ENCODE results near the gene CNNM3. TPM values are rescaled to one million over a fixed set of nuclear protein-coding genes. Genes with fewer than 3 reads are reported as not detected.

CNNM3 gene
- polyA plus RNA-seq, 1 experiment: 9.8 TPM

DNA sequence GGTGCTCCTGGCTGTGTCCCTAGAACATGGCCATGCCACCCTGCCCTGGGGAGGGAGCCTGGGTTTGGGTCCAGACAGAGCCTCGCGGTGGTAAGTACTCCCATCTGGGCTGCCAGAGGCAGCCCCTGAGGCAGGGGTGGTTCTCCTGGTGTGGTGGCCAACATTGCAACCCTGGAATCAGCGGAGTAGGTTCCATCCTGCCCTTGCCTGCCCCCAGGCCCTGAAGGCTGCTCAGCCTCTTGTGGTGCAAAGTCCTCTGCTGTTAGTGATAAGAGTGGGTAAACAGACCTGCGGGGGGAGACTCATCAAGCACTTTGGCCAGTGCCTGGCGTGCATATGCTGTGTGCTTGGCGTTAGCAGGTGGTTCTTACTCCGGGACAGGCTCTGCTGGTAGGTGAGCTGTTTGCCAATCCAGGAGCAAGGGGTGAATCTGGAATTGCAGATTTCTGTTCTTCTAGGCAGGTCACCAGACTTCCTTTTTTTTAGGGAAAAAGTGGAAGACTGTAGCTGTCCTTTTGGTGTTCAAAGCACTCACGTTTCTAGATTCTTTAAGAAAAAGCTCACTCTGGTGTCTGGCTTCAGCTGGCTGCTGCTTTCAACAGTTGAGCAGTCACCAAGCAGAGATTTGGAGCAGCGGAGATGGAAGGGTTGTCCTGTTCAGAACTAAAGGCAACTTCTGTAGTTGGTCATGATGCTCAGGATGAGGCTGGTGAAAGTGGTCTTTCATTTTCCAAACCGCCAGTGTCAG, 3.2 kb downstream of the CNNM3 start:
- H3K4me3 ChIP-seq (ENCODE audit: low read depth, low read length): no peak overlapping the region
- TF ChIP-seq, protein P1, sequence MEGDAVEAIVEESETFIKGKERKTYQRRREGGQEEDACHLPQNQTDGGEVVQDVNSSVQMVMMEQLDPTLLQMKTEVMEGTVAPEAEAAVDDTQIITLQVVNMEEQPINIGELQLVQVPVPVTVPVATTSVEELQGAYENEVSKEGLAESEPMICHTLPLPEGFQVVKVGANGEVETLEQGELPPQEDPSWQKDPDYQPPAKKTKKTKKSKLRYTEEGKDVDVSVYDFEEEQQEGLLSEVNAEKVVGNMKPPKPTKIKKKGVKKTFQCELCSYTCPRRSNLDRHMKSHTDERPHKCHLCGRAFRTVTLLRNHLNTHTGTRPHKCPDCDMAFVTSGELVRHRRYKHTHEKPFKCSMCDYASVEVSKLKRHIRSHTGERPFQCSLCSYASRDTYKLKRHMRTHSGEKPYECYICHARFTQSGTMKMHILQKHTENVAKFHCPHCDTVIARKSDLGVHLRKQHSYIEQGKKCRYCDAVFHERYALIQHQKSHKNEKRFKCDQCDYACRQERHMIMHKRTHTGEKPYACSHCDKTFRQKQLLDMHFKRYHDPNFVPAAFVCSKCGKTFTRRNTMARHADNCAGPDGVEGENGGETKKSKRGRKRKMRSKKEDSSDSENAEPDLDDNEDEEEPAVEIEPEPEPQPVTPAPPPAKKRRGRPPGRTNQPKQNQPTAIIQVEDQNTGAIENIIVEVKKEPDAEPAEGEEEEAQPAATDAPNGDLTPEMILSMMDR (IDR thresholded peaks at IDR 0.05; ENCODE audit: insufficient read depth, low read depth, low read length): no peak
- no peak for DNase-seq (ENCODE audit: low read depth)
- H3K36me3 ChIP-seq (ENCODE audit: control insufficient read depth, insufficient read depth, low read length): peaks cover 2% of the 10 kb centered on the region
- ChIA-PET CTCF (interaction anchor here (0.6 kb wide), 2 partner anchors 14 to 553 kb away, joined by 3 read pairs; no protein-coding TSS in a partner anchor), POLR2A (no interaction called here)
- H3K27me3 ChIP-seq (ENCODE audit: control insufficient read depth, insufficient read depth, low read length): no peaks in the 10 kb centered on the region

DNA sequence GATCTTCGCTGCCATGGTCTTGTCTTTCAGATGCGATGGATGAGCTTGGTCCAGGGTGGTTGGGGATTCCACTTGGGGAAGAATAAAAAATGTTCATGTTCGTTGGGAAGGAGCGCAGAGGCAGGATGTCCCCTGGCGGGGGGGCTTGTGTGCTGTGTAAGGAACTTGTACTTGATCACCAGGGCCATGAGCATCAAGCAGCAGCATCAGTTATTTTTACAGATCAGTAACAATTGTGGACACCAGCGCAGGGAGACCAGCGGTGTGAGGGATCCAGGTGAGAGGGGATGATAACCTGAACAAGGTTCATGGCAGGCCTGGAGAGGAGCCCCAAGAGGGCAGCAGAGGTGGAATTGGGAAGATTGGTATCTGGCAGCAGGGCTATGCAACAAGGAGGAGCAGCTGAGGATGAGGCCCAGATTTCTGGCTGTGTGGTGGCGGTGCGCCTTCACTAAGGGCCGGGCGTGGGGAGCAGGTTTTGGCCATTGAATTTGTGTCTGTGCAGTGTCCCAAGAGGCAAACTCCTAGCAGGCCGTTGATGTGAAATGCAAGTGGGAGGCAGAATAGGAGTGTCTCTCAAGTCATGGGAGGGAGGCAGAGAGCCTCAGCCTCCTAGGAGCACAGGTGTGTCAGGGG, 3.9 kb downstream of the CNNM3 start:
- CTCF ChIA-PET: interaction anchor here (0.6 kb wide), 2 partner anchors 13 to 304 kb away, joined by 3 read pairs; no protein-coding TSS in a partner anchor

DNA sequence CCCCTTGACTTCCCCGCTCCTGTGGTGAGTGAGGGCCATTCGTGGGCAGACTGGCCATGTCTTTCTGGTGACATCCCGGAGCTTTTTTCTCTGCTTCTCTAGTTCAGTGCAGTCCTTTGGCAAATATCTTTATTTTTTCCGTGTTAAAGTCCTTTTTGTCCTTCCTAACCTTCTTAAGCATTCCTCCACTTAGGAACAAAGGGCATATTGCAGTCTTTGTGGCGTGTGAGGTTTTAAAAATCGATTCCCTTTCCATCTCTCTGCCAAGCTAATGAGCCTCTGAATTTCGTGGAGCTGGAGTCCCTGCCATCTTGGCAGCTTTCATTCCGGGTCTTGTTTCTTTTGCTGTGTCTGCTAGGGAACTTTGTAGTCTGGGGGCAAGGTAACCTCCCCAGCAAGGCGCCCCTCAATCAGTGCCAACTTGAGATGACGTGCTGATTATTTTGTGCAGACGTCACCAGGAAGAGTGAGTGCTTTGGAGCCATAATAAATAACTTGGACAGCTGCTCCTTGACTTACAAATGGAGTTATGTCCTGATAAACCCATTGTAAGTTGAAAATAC, 5.1 kb downstream of the CNNM3 start:
- TF ChIP-seq, protein P1 (IDR thresholded peaks at IDR 0.05; ENCODE audit: insufficient read depth, low read depth, low read length): no peak
- ChIA-PET CTCF (interaction anchor here (0.9 to 1.4 kb wide), 2 partner anchors 37 to 131 kb away, joined by 3 read pairs; partner anchors contain the start of gene ANKRD39), POLR2A (no interaction called here)
- no peak overlapping the region for H3K4me3 ChIP-seq (ENCODE audit: low read depth, low read length)
- no peaks in the 10 kb centered on the region for H3K27me3 ChIP-seq (ENCODE audit: control insufficient read depth, insufficient read depth, low read length)
- DNase-seq (ENCODE audit: low read depth): no peak
- H3K36me3 ChIP-seq (ENCODE audit: control insufficient read depth, insufficient read depth, low read length): peaks cover 3% of the 10 kb centered on the region

More for the DNA sequence above, 3.9 kb downstream of the CNNM3 start:
- TF ChIP-seq, protein P1 (IDR thresholded peaks at IDR 0.05; ENCODE audit: insufficient read depth, low read depth, low read length): no peak
- POLR2A ChIA-PET: no interaction called here
- no peak for DNase-seq (ENCODE audit: low read depth)
- Histone ChIP-seq H3K27me3 (ENCODE audit: control insufficient read depth, insufficient read depth, low read length) (no peaks in the 10 kb centered on the region), H3K36me3 (ENCODE audit: control insufficient read depth, insufficient read depth, low read length) (peaks cover 3% of the 10 kb centered on the region), H3K4me3 (ENCODE audit: low read depth, low read length) (no peak overlapping the region)

DNA sequence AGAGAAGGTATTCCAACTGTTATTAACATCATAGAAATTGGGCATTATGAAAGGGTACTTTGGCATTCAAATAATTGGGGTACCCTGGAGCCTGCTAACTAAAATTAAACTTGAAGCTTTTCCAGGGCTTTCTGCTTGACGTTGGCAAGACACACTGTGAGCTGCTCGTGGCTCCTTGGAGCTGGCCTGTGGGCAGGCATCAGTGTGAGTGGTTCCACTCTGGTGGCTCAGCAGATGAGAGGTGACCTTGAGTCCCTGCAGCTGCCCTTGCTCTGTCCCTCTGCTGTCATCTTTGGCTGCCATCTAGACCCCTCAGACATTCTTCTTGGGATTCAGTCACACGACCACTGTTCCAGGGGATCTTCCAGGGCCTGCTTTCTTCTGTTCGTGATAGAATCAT, 6.7 kb downstream of the CNNM3 start:
- TF ChIP-seq, protein P1 (IDR thresholded peaks at IDR 0.05; ENCODE audit: insufficient read depth, low read depth, low read length): no peak
- POLR2A ChIA-PET: no interaction called here
- DNase-seq (ENCODE audit: low read depth): no peak
- H3K27me3 ChIP-seq (ENCODE audit: control insufficient read depth, insufficient read depth, low read length): no peaks in the 10 kb centered on the region
- no peak overlapping the region for H3K4me3 ChIP-seq (ENCODE audit: low read depth, low read length)
- peaks cover 6% of the 10 kb centered on the region for H3K36me3 ChIP-seq (ENCODE audit: control insufficient read depth, insufficient read depth, low read length)
- CTCF ChIA-PET: interaction anchor here (1.3 to 1.7 kb wide), 2 partner anchors 22 to 35 kb away, joined by 4 to 7 read pairs; partner anchors contain the start of gene ANKRD39

DNA sequence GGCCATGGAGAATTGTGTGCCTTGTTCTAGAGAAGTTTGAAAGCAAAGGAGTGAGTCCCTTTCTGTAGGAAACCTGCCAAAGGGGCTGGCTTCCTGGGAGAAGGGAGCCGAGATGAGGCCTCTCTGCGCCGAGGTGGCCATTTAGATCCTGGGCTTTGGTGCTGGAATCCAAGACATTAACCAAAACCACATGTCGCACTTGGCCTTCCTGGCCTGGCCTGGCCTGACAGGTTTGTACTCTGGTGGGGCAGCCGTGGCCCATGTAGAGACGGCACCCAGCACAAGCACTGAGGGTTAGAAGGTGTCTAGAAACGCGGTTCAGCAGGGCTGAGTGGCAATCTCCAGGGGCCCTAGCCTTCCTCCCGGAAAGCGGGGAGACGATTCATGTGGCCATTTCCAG, 7.1 kb downstream of the CNNM3 start:
- POLR2A ChIA-PET: no interaction called here
- H3K36me3 ChIP-seq (ENCODE audit: control insufficient read depth, insufficient read depth, low read length): peaks cover 10% of the 10 kb centered on the region
- no peak for DNase-seq (ENCODE audit: low read depth)
- no peak overlapping the region for H3K4me3 ChIP-seq (ENCODE audit: low read depth, low read length)
- TF ChIP-seq, protein P1 (IDR thresholded peaks at IDR 0.05; ENCODE audit: insufficient read depth, low read depth, low read length): no peak
- H3K27me3 ChIP-seq (ENCODE audit: control insufficient read depth, insufficient read depth, low read length): no peaks in the 10 kb centered on the region
- CTCF ChIA-PET: interaction anchor here (0.9 to 1.7 kb wide), 3 partner anchors 9 to 35 kb away, joined by 4 to 7 read pairs (median 4); partner anchors contain the start of gene ANKRD39

Data from BJ (cell line).